IPS-18c (cell line): ENCODE results near the gene ASB2.
A peak's percentile ranks its signal among the peaks of the same experiment; 100 is the strongest.

Experiments used
- H3K4me3 ChIP-seq: 2 replicates; pipeline ENCODE4 v1.7.0; 2013; ENCODE audit warnings: low read depth, mild to moderate bottlenecking, low read length, moderate library complexity; ENCODE audit not compliant: insufficient read depth
- H3K9me3 ChIP-seq: one replicate; pipeline ENCODE4 v1.6.1; 2013; ENCODE audit warnings: mild to moderate bottlenecking, low read length, moderate library complexity; ENCODE audit not compliant: control insufficient read depth, insufficient read depth

Gene ASB2

DNA sequence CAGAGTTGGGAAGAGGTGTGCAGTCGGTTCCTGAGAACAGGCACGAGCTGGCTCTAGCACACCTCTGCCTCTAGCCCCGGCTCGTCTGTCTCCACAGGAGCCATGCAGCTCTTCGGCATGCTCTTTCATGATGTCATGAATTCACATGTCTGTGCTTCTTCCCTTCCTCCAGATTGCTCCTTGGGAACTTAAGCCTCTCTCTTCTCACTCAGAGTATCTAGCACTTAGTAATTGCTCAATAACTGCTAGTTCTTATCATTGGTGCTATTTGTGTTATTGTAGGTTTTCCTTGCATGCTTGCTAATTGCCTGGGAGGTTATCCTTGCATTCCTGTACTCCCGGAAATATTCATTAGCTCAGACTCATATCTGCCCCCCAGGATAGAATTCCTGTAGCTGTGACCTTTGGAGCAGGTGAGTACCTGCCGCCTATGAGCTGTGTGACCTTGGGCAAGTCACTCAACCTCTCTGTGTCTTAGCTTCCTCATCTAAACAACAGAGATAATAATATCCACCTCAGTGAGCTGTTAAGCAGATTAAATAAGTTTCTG is 29.8 kb downstream of the ASB2 start:
- no peaks in the 10 kb centered on the region for H3K9me3 ChIP-seq

DNA sequence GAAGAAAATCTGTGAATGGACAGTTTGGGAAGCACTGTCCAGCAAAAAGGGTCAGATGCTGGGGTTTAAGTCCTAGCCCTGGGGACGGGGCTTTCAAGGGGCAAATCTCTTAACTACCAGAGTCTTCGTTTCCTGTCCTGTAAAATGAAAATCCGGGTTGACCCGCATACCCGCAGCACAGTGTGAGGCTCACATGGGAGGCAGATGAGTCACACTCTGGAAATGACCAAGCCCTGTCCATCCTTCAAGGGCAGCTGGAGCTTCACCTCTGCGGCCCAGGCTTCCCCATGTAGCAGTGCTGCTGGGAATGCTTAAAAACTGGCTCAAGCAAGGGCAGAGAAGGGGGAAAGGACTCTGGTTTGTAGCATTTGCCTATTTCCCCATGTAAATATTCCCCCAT is 30.3 kb downstream of the ASB2 start:
- Histone ChIP-seq H3K4me3 (no peak overlapping the region), H3K9me3 (no peaks in the 10 kb centered on the region)

More for the DNA sequence above, 29.8 kb downstream of the ASB2 start:
- H3K4me3 ChIP-seq, result no peak overlapping the region

- H3K9me3 ChIP-seq, result no peaks in the 10 kb centered on the region
- no peak overlapping the region for H3K4me3 ChIP-seq
Measured at GRCh38 chr14:93945070-93945399, 31.3 kb downstream of the ASB2 start.

GRCh38 chr14:93944348-93945069 is 31.9 kb downstream of the ASB2 start:
- Histone ChIP-seq H3K4me3 (no peak overlapping the region), H3K9me3 (no peaks in the 10 kb centered on the region)

DNA sequence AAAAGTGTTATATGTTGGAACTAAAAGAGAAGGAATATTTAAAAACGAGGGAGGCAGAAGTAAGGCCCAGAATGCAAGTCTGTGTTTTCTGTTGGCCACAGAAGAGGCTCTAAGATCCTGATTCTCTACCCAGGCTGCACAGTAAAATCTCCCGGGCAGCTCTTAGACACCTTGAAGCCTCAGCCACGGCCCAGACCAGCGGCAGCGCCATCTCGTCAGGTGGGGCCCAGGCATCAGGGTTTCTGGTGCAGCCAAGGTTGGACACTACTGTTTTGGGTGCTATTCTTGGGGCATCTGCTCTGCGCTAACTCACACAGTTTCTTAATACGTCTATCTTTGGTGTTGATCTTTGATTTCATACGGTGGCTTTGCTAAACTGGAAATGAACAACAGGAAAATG is 32.4 kb downstream of the ASB2 start:
- Histone ChIP-seq H3K9me3 (peaks cover 6% of the 10 kb centered on the region), H3K4me3 (no peak overlapping the region)

- H3K4me3 ChIP-seq, result no peak overlapping the region
- peaks cover 9% of the 10 kb centered on the region for H3K9me3 ChIP-seq
Measured at GRCh38 chr14:93943052-93943451, 33.3 kb downstream of the ASB2 start.

DNA sequence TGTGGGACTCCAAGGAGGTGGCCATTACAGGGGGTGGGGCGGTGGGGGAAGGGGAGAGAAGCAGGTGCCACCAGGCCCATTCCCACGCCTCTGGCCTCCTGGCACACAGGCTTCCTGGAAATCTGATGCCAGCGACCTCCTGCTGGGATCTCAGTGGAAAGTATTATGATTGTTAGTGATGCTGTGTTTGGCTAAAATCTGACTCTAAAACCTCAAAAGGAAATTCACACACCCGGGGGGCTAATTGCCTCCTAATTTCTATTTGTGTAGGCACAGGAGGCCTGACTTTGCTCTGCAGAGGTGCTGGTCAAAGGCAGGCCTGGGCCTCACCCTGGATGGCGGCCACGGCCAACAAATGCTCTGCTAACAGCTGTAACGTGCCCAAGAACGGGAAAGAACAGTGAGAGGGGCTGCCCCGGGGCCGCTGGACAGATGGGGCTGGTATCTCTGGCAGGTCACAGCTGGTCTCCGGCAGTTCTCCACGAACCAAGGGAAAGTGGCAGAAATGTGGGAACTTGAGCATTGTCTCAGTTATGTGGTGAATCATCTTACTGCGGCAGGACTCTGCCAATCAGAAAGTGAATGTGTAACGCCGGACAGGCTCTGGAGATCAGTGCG is 35.0 kb downstream of the ASB2 start:
- Histone ChIP-seq H3K9me3 (peaks cover 9% of the 10 kb centered on the region), H3K4me3 (no peak overlapping the region)

GRCh38 chr14:93940437-93940836 is 35.9 kb downstream of the ASB2 start:
- H3K9me3 ChIP-seq, result peaks cover 9% of the 10 kb centered on the region
- no peak overlapping the region for H3K4me3 ChIP-seq

GRCh38 chr14:93939304-93940229 is 36.8 kb downstream of the ASB2 start:
- Histone ChIP-seq H3K4me3 (peak overlapping the region; percentile 40; the same call in 1 of the 2 replicates), H3K9me3 (peaks cover 9% of the 10 kb centered on the region)

DNA sequence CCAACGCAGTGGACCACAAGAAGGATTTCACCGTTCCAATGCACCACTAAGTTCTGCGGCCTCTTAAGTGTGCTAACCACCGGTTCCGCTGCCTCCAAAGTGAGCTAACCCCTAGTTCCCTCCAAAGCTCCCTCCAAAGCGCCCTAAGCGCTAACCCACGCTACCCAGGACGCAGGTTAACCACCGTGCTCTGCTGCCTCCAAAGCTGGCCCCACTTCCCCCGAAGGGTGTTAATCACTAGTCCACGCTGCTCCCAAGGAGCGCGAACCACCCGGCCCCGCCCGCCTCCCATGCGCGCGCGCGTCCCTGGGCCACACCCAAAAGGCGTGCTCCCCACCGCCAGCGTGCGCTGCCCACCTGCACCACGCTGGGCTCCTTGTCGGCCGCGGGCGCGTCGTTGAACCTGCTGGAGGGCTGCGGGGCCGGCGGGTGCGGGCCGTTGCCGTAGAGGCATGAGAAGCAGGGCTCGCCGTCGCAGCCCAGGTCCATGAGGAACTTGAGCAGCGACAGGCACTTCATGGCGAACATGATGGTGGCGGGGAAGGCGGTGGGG is 37.5 kb downstream of the ASB2 start:
- peak overlapping the region; percentile 40; the same call in 1 of the 2 replicates for H3K4me3 ChIP-seq
- peaks cover 9% of the 10 kb centered on the region for H3K9me3 ChIP-seq

DNA sequence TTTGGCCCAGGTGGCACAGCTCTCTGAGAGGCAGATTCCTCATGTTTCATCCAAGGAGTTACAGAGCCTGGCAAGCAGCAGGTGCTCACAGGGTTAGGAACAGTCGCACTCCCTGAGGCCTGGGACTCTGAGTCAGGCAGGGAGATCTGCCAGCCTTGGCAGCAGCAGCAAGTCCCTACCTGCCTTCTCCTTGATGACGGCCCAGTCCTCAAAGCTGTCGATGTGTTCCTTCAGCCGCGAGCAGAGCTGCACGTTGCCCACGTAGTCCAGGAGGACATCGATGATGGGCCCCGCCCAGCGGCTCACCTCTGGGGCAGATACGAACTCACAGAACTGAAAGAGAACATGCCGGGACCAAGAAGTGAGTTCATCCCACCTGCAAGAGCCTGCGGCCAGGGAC is 38.9 kb downstream of the ASB2 start:
- Histone ChIP-seq H3K4me3 (no peak overlapping the region), H3K9me3 (peaks cover 9% of the 10 kb centered on the region)

GRCh38 chr14:93936926-93937325 is 39.4 kb downstream of the ASB2 start:
- H3K4me3 ChIP-seq, result no peak overlapping the region
- H3K9me3 ChIP-seq, result peaks cover 9% of the 10 kb centered on the region

DNA sequence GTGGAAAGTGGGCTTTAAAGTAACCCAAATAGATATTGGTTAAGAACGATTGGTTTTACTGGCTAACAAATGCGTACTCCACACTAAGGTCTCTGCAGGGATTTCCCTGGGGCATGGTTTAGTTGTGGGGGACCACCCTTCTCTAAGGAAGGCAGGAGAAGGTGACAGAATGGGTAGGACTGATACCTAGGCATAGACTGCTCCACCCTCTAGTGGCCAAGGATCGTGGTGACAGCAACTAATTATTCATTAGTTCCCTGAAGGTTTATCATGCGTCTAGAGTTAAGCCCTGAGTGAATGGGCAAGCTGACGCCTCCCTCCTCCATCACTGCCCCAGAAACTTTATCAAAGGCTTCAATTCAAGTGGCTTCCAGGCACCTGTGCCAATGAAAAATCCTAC is 40.1 kb downstream of the ASB2 start:
- H3K9me3 ChIP-seq, result peaks cover 9% of the 10 kb centered on the region
- no peak overlapping the region for H3K4me3 ChIP-seq

GRCh38 chr14:93935213-93935612 is 41.2 kb downstream of the ASB2 start:
- H3K4me3 ChIP-seq, result no peak overlapping the region
- peaks cover 9% of the 10 kb centered on the region for H3K9me3 ChIP-seq

DNA sequence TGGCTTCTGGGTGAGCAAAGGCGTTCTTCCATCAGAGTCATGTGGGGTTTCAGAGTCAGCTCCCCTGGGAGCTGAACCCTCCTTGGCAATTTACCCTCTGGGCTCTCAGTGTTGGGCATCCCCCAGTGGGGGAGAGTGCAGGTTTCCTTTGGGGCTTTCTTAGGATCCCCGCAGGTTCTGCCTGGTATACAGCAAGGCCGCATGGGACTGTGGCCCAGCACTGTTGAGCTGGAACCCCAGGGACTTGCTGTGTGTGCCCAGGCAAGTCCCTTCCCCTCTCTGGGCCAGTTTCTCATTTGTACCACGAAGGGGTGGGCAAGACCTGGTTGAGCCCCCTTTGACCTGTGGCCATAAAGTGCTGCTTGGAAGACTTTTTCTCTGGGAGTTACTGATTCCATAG is 43.7 kb downstream of the ASB2 start:
- H3K4me3 ChIP-seq, result no peak overlapping the region
- no peaks in the 10 kb centered on the region for H3K9me3 ChIP-seq

DNA sequence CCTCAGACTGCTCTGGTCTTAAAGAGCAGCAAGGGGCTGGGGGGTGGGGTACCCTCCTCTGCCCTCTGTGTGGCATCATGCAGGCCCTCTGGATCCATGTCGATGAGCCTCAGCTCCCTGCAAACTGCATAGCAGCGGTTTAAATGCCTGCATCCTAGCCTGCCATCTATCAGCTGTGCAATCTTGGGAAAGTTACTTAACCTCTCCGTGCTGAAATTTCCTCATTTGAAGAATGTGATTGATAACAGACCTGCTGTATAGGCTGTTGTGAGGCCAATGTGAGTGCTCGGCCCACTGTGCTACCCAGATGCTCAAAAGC is 45.4 kb downstream of the ASB2 start:
- no peaks in the 10 kb centered on the region for H3K9me3 ChIP-seq
- no peak overlapping the region for H3K4me3 ChIP-seq

DNA sequence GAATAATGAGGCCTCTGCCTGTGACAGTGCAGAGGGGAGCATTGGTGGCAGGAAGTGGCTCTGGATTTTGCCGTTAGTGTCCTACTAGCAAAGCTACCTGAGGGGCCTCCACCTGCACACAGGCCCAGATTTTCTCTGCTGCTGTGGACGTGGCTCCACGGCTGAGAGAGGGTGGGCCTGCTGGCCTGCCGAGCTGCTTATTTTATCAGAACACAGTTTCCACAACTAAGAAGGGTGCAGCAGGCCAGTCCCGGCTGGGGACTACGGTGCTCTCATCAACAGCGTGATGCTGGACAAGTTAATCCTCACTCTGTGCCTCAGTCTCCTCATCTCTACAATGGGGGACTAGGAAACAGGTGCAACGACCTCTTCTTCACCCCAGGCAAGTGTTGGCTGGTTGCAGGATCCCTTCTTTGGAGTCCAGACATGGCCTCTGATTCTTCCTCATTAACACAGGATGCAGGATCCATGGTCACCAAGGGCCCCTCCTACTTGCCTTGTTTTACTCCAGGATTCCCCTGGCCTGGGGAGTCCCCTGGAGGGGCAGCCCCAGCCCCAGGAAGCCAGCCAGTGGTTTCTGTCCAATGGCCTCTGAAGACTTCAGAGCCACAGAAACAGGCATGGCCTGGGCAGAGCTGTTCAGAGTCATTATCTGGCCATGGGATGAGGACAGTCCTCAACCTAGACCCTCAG is 45.9 kb downstream of the ASB2 start:
- no peaks in the 10 kb centered on the region for H3K9me3 ChIP-seq
- H3K4me3 ChIP-seq, result no peak overlapping the region
